ENCODE measurements around the gene SIM2. TPM values are rescaled to one million over a fixed set of nuclear protein-coding genes. Genes with fewer than 3 reads are reported as not detected.

The SIM2 gene
- total RNA-seq, 1 experiment from 2014 or later: not detected

GRCh38 chr21:36791180-36791579 is 92.3 kb downstream of the SIM2 start:
- H2AFZ ChIP-seq (ENCODE audit: low read length): no peak overlapping the region
- H3K23ac ChIP-seq (ENCODE audit: insufficient read length, low read depth, low read length): no peak overlapping the region
- H3K14ac ChIP-seq (ENCODE audit: insufficient read depth, low read length): no peak overlapping the region
- H3K79me1 ChIP-seq (ENCODE audit: insufficient read depth, low read depth, low read length, poor library complexity, severe bottlenecking): no peaks in the 10 kb centered on the region
- no peak overlapping the region for H3T11ph ChIP-seq (ENCODE audit: low read length)
- TF ChIP-seq, protein P1, sequence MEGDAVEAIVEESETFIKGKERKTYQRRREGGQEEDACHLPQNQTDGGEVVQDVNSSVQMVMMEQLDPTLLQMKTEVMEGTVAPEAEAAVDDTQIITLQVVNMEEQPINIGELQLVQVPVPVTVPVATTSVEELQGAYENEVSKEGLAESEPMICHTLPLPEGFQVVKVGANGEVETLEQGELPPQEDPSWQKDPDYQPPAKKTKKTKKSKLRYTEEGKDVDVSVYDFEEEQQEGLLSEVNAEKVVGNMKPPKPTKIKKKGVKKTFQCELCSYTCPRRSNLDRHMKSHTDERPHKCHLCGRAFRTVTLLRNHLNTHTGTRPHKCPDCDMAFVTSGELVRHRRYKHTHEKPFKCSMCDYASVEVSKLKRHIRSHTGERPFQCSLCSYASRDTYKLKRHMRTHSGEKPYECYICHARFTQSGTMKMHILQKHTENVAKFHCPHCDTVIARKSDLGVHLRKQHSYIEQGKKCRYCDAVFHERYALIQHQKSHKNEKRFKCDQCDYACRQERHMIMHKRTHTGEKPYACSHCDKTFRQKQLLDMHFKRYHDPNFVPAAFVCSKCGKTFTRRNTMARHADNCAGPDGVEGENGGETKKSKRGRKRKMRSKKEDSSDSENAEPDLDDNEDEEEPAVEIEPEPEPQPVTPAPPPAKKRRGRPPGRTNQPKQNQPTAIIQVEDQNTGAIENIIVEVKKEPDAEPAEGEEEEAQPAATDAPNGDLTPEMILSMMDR (conservative IDR thresholded peaks at IDR 0.05): no peak
- H3K56ac ChIP-seq (ENCODE audit: insufficient read length, low read depth, low read length): no peak overlapping the region
- peaks cover 7% of the 10 kb centered on the region; the same call in 1 of the 2 replicates for H3K4me1 ChIP-seq (ENCODE audit: insufficient read depth, low read length)
- no peak overlapping the region for H3K4me2 ChIP-seq (ENCODE audit: insufficient read depth, insufficient read length, low read length)
- no peaks in the 10 kb centered on the region for H3K27me3 ChIP-seq (ENCODE audit: insufficient read depth, low read length)
- no peak overlapping the region for H4K91ac ChIP-seq (ENCODE audit: insufficient read length, low read depth, low read length)
- no peaks in the 10 kb centered on the region for H4K20me1 ChIP-seq (ENCODE audit: control insufficient read depth, insufficient read depth, insufficient read length)
- H3K4ac ChIP-seq (ENCODE audit: low read depth, low read length): no peak overlapping the region
- H4K5ac ChIP-seq (ENCODE audit: insufficient read length, low read depth, low read length): no peak overlapping the region
- no peak overlapping the region for H4K8ac ChIP-seq (replicated peaks; ENCODE audit: insufficient read length, low read depth, low read length)
- no peak overlapping the region for H2BK12ac ChIP-seq (ENCODE audit: insufficient read length, low read depth, low read length)
- H2AK5ac ChIP-seq (ENCODE audit: insufficient read length, low read length): no peak overlapping the region
- no peak overlapping the region for H3K27ac Mint-ChIP-seq
- no peak overlapping the region for H2BK15ac ChIP-seq (ENCODE audit: low read depth, low read length)
- H3K36me3 Mint-ChIP-seq (ENCODE audit: insufficient read depth in 1 of 3, low read depth in 3 of 3): no peaks in the 10 kb centered on the region
- H2BK120ac ChIP-seq (ENCODE audit: low read depth, low read length, poor library complexity, severe bottlenecking): no peak overlapping the region
- no peaks in the 10 kb centered on the region for H3K79me2 ChIP-seq (ENCODE audit: insufficient read depth, low read length)
- WGBS (ENCODE audit: extremely low coverage, insufficient read length, low lambda C conversion rate): no CpG with 5 or more reads among the region's 10 CpGs
- no peak overlapping the region for H3K4me3 Mint-ChIP-seq
- no peaks in the 10 kb centered on the region for H3K23me2 ChIP-seq (ENCODE audit: insufficient read length, low read depth, low read length, poor library complexity, severe bottlenecking)
- H2BK20ac ChIP-seq (ENCODE audit: low read depth, low read length, poor library complexity, severe bottlenecking): no peak overlapping the region
- H3K27me3 Mint-ChIP-seq (ENCODE audit: low read depth): no peaks in the 10 kb centered on the region
- no peak overlapping the region for H3K27ac ChIP-seq (ENCODE audit: insufficient read length, low read depth, low read length)
- DNase-seq: no peak
- H3K9me3 Mint-ChIP-seq: no peaks in the 10 kb centered on the region; a peak in 1 of 5 replicates
- peaks cover 11 to 20% of the 10 kb centered on the region in 2 experiments for H3K4me1 Mint-ChIP-seq
- no peak overlapping the region for H3K9ac ChIP-seq (ENCODE audit: extremely low read depth, insufficient read length, low read length)
- H3K18ac ChIP-seq (ENCODE audit: insufficient read length, low read depth, low read length): no peak overlapping the region
- no peaks in the 10 kb centered on the region for H3K9me3 ChIP-seq (ENCODE audit: control insufficient read depth, low read depth, low read length)
- no peak overlapping the region for H2BK5ac ChIP-seq (ENCODE audit: insufficient read length, low read length)

Measured in H9 (cell line).